NCI-H82 (cell line): ENCODE results near the gene CHSY3.
"Not testable (repeated sequence)": the region's sequence is repeated elsewhere in the genome, so short reads cannot be mapped to it uniquely, and the experiment has no call there.

Experiments
- DNase-seq: peaks from one replicate; lab custom pipeline; 2025; lab: John Stamatoyannopoulos, UW

The CHSY3 gene

DNA sequence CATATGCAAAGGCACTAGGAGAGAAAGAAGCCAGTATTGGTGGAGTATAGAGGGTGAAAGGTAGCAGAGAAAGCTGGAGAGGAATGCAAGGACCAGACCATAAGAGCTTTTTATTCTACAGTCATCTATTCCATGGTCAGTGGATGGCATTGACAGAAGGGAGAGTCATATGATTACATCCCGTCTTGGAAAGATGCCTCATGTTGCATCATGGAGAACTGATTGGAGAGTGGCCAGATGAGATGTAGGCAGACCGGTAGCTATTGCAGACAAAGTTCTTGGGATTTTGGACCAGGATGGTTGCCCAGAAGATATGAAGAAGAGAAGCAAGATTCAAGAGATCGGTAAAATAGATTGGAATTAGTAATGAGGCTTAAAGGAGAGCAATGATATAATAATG lies 260.7 kb downstream of the CHSY3 start:
- no peak for DNase-seq

DNA sequence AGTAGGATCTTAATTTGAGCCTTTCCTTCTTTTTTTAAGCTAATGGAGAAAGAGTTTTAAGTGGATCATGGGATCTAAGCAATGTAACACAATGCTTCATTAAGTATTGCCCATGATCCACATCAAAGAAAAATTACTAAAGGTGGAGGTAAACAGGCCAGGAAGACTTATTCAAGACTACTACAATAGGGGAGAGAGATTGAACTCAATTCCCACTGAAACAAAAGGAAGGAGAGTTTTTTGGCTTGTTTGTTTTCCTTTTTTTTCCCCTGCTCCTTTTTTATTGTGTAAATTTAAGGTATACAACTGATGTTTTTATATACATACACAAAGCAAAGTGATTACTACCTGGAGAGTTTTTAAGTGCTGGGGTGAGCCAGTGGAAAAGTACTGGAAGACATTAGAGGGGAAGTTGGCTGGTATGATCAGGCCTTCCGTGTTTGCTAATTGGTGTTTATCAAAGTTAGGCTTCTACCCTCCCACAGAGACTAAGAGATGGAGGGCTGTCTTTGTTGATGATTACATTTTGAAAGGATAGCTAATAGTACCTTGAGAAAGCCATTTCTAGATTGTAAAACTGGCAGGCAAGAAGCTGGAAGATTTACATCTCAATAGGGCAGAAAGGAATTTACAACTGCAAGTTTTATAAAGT lies 262.7 kb downstream of the CHSY3 start:
- DNase-seq = no peak

DNA sequence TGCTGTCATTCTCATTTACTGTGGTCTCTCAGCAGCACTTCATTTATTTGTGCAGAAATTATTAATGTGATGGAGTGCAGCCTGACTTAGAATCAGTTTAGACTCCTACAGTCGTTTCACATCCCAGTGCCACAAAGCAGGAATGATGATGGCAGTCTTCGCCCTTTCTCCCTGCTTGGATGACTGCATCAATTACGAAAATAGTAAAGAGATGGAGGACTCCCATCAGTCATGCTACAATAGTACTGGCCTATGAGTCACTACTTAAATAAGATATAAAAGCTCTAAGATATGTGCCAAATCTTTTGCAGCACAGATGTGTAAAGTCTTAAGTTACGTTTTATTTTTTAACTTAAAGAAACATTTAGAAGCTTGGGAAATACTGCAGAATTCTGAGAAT lies 263.9 kb downstream of the CHSY3 start:
- DNase-seq = no peak

DNA sequence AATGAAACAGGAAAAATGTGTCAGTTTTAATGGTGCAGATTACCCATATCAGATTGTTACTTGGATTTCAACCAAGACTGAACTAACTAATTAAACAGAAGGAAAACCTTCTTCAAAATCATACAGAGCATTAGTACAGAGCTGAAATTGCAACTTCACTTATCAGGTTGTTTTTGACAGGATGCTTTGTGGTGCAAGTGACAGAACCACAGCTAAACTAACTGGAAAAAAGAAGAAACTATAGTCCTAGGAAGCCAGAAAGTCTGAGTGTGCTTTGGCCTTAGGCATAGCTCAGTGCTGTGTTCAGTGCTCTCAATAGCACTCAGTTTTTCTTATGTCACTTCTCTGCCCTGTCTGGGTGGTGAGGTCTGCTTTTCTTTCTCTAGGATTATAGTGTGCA lies 267.4 kb downstream of the CHSY3 start:
- no peak for DNase-seq

DNA sequence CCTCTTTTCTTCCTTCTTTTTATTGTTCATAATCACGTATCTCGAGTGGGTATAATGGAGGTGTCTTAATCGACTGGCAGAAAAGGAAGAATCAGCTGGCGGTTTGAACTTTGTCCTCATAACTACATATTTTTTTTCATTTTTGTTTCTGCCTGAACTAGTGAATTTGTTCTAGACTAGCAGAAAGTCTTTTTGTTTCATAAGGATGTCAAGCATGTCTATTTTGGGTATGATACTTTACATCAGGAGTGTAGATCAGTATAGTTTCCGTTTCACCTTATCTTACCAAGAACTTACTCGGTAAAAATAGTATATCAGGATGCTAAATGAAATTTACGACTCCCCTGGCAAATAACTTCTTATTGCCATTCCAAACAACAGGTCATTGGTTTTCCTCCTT lies 278.9 kb downstream of the CHSY3 start:
- DNase-seq = no peak

DNA sequence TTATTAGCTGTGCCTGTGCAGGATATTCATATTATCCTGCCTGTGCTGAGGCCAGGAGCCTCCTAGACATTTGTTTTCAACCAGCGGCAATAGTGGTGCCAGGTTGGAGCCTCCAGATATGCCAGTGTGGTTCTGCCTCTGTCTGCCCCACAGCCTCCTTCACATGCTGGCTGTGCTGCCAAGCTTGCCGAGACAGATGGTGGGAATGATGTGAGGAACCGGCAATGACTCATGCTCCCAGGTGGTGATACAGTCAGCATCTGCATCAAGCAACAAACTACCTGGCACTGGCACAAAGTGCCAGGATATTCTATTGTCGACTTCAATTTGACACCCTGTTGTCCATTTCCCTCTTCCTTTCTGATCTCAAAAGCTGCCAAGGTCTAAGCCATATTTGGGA lies 285.7 kb downstream of the CHSY3 start:
- no peak for DNase-seq

DNA sequence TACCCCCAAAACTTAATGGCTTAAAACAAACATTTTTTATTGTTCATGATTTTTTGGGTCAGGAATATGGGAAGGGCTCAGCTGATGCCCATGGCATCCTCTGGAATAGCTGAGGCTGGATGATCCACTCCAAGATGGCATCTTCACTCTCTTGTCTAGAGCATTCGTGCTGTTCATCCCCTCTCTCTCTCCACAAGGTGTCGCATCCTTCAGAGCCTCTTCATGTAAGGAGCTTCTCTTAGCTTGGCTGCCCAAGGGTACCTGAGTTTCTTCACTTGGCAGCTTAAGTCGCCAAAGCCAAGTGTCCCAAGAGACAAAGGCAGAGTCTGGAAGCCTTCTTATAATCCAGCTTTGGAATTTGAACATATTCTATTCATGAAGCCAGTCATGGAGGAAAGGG lies 294.7 kb downstream of the CHSY3 start:
- DNase-seq = peak; percentile 63

DNA sequence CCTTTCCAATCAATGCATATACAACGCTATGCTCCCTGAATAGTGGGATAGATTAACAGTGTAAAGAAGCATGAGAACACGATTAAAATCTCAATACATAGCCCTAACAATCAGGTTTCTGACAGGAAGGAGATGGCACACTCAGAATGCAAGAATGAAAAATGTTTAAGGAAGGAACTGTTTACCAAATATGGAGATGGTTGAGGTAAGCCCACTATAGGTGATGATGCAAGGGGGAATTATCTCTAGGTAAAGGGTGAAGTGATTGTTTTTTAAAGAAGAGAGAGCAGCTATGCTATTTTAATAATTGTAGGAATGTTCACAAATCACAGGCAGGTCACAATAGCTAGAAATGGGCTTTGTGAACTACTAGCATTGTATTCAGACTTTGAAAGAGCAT lies 302.4 kb downstream of the CHSY3 start:
- no peak for DNase-seq

DNA sequence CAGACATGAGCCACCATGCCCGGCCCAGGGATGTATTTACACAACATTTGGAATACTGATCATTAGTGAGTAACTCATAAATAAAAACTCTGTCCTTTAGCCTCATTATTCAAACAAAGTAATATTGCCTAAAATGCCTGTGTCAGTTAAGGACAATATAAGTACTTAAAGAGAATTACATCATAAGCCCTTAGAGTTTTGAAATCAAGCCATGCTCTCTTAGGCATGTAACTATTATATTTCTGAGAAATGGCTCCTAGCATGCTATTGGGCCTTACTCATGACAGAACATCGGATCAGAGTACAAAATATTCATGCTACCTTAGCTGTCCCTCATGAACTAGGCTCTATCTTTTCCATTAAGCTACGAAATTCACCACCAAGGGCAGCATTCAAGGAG lies 309.3 kb downstream of the CHSY3 start:
- DNase-seq = no peak

DNA sequence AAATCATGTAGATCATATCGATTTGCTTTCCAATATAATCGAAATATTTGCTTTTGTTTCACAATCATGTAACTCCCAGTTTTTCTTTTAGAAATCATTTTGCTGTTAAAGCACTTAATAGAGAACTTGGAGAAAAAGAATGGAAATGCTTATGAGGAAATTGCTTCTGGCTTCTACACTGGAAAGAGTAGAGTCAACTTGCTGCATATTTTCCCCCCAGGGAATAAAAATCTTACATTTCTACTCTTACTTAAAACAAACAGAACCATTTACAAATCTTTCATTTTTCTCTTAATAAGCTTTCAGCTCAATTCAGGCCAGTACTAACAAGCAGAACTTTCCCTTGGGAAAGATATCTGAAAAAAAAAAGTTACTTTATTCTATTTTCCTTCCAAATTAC lies 312.0 kb downstream of the CHSY3 start:
- DNase-seq = no peak

DNA sequence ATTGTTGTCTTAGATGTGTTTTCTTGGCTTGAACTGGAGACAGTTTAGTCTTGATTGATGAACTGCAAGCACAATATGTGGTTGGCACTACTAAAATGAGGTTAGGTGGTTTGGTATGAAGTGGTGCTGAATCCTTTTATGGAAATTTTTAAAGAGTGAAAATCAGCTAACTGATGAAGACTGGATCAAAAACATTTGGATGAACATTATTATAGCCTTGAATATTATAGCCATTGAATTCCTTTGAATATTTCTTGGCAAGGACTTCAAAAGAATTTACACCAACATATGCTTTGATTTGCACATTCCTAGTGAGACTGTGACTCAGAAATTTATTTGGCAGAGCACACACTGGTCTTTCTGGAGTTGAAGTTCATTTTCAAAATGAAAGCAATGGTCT lies 318.3 kb downstream of the CHSY3 start:
- DNase-seq = no peak

DNA sequence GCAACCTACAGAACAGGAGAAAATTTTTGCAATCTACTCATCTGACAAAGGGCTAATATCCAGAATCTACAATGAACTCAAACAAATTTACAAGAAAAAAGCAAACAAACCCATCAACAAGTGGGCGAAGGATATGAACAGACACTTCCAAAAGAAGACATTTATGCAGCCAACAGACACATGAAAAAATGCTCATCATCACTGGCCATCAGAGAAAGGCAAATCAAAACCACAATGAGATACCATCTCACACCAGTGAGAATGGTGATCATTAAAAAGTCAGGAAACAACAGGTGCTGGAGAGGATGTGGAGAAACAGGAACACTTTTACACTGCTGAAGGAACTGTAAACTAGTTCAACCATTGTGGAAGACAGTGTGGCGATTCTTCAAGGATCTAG lies 322.3 kb downstream of the CHSY3 start:
- not testable (repeated sequence) for DNase-seq

DNA sequence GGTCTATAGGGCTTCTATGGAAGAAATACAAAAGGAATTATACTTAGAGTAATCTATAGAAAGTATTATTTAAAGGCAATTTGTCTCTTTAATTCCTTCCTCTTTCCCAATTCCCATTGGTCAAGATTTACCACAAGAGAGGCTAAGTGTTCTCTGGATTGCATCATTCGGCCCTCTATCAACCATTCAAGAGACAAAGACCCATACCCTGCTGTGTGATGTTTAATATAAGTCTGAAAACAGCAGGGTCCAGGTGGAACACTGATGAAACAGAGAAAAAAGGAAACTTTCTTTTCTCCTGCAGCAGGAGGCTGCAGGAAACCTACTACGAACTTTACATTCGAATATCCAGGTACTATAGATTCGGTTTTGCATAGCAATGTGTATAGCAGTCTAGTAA lies 323.4 kb downstream of the CHSY3 start:
- no peak for DNase-seq

DNA sequence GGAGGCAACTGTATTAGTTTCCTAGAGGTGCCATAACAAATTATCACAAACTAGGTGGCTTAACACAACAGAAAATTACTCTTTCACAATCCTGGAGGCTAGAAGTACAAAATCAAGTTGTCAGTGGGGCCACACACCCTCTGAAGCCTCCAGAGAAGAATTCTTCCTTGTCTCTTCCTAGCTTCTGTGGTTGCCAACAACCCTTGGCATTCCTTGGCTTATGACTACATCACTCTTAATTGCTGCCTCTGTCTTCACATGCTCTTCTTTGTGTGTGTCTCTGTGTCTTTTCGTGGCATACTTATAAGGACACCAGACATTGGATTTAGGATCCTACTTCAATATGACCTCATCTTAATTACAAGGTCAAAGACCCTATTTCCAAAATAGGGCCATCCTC lies 327.5 kb downstream of the CHSY3 start:
- no peak for DNase-seq

DNA sequence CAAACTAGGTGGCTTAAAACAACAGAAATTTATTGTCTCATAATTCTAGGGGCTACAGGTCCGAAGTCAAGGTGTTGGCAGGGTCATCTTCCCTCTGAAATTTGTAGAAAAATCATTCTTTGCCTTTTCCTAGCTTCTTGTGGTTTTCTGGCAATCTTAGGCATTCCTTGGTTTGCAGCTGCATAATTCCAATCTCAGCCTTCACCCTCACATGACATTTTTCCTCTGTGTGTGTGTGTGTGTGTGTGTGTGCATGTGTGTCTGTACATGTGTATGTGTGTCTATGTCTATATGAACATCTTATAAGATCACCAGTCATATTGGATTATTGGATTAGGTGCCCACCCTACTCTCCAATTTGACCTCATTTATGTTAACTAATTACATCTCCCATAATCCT lies 330.6 kb downstream of the CHSY3 start:
- DNase-seq = no peak
